Measurements from ENCODE around the gene DNAH7. TPM values are rescaled to one million over a fixed set of nuclear protein-coding genes. Genes with fewer than 3 reads are reported as not detected.

Gene DNAH7
- total RNA-seq, 1 donor from 2014 or later, result 2.6 TPM

DNA sequence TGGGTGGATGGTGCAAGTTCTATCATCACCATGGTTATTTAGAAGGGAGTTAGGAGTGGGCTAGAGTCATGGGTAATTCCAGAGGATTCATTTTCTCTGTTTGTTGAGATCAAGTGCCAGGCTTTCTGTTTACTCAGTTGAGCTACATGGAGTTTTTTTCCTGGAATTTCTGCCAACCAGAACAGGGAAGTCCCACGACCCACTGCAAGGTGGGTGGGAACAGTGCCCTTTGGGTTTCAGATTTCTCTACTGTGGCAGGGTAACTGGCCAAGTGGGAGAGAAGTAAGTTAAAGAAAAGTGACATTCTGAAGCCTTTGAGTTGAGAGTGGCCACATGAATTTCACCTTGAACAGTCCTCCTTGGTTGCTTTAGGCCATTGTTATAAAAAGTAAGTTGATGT, 272.8 kb downstream of the DNAH7 start:
- TF ChIP-seq, protein P1, sequence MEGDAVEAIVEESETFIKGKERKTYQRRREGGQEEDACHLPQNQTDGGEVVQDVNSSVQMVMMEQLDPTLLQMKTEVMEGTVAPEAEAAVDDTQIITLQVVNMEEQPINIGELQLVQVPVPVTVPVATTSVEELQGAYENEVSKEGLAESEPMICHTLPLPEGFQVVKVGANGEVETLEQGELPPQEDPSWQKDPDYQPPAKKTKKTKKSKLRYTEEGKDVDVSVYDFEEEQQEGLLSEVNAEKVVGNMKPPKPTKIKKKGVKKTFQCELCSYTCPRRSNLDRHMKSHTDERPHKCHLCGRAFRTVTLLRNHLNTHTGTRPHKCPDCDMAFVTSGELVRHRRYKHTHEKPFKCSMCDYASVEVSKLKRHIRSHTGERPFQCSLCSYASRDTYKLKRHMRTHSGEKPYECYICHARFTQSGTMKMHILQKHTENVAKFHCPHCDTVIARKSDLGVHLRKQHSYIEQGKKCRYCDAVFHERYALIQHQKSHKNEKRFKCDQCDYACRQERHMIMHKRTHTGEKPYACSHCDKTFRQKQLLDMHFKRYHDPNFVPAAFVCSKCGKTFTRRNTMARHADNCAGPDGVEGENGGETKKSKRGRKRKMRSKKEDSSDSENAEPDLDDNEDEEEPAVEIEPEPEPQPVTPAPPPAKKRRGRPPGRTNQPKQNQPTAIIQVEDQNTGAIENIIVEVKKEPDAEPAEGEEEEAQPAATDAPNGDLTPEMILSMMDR (IDR thresholded peaks at IDR 0.05; ENCODE audit: unreplicated experiment), result no peak
- no peak overlapping the region for H3K27ac Mint-ChIP-seq (ENCODE audit: unreplicated experiment)
- H3K36me3 Mint-ChIP-seq (ENCODE audit: low read depth, unreplicated experiment), result no peaks in the 10 kb centered on the region
- no peaks in the 10 kb centered on the region for H3K9me3 Mint-ChIP-seq (ENCODE audit: unreplicated experiment)
- no peaks in the 10 kb centered on the region for H3K4me1 Mint-ChIP-seq (ENCODE audit: unreplicated experiment)
- DNase-seq (ENCODE audit: low spot score), result no peak
- H3K4me3 Mint-ChIP-seq (ENCODE audit: unreplicated experiment), result no peak overlapping the region
- H3K27me3 Mint-ChIP-seq (ENCODE audit: unreplicated experiment), result no peaks in the 10 kb centered on the region

DNA sequence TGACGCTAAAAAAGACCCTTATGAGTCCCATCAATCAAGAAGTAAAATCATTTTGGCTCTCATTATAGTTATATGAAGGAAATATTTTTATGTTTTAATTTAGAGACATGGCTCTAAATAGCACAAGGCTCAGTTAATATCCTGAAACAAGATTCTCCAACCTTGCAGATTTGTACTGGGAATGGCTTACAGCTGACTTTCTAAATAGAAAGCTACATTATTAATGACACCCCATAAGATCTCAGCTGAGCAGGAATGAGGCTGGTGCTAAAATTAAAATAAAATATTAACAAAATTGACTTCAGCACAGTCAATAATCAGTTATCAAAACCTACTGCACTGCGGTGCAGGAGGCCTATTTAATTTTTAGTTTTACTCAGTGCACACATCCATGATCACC, 274.8 kb downstream of the DNAH7 start:
- H3K4me1 Mint-ChIP-seq (ENCODE audit: unreplicated experiment), result no peaks in the 10 kb centered on the region
- TF ChIP-seq, protein P1 (IDR thresholded peaks at IDR 0.05; ENCODE audit: unreplicated experiment), result no peak
- H3K36me3 Mint-ChIP-seq (ENCODE audit: low read depth, unreplicated experiment), result no peaks in the 10 kb centered on the region
- DNase-seq (ENCODE audit: low spot score), result no peak
- no peak overlapping the region for H3K27ac Mint-ChIP-seq (ENCODE audit: unreplicated experiment)
- no peaks in the 10 kb centered on the region for H3K27me3 Mint-ChIP-seq (ENCODE audit: unreplicated experiment)
- H3K9me3 Mint-ChIP-seq (ENCODE audit: unreplicated experiment), result no peaks in the 10 kb centered on the region
- H3K4me3 Mint-ChIP-seq (ENCODE audit: unreplicated experiment), result no peak overlapping the region

DNA sequence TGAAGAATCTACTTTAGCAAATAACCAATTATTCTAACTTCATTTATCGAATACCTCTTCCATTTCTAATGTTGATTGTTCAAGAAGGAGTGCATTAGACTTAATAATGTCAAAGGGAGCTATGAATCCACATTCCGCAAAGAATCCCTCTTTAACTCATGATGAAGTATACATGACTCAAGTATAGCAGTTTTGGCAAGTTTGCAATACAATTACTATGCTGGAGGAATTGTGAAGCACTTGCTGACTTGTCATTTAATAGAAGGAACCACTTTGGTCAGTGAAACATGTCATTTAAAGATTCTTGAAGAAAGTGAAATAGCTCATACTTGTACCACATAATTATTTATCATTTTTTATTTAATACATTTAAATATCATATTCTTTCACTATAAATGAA, 286.5 kb downstream of the DNAH7 start:
- TF ChIP-seq, protein P1 (IDR thresholded peaks at IDR 0.05; ENCODE audit: unreplicated experiment), result no peak
- Mint-ChIP-seq H3K4me1 (ENCODE audit: unreplicated experiment) (no peaks in the 10 kb centered on the region), H3K27me3 (ENCODE audit: unreplicated experiment) (no peaks in the 10 kb centered on the region), H3K27ac (ENCODE audit: unreplicated experiment) (no peak overlapping the region), H3K4me3 (ENCODE audit: unreplicated experiment) (no peak overlapping the region), H3K9me3 (ENCODE audit: unreplicated experiment) (no peaks in the 10 kb centered on the region), H3K36me3 (ENCODE audit: low read depth, unreplicated experiment) (no peaks in the 10 kb centered on the region)
- no peak for DNase-seq (ENCODE audit: low spot score)

DNA sequence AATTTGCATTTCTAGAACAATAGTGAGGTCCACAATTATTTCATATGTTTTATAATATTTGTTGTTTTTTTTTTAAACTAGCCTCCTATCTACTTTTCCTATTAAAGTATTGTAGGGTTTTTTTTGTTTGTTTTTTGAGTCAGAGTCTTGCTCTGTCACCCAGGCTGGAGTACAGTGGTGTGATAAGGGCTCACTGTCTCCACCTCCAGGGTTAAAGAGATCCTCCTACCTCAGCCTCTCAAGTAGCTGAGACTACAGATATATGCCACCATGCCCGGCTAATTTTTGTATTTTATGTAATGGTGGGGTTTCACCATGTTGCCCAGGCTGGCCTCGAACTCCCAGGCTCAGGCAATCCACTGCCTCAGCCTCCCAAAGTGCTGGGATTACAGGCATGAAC, 289.1 kb downstream of the DNAH7 start:
- Mint-ChIP-seq H3K27me3 (ENCODE audit: unreplicated experiment) (no peaks in the 10 kb centered on the region), H3K4me1 (ENCODE audit: unreplicated experiment) (no peaks in the 10 kb centered on the region), H3K9me3 (ENCODE audit: unreplicated experiment) (no peaks in the 10 kb centered on the region), H3K36me3 (ENCODE audit: low read depth, unreplicated experiment) (no peaks in the 10 kb centered on the region), H3K4me3 (ENCODE audit: unreplicated experiment) (no peak overlapping the region), H3K27ac (ENCODE audit: unreplicated experiment) (no peak overlapping the region)
- TF ChIP-seq, protein P1 (IDR thresholded peaks at IDR 0.05; ENCODE audit: unreplicated experiment), result no peak
- DNase-seq (ENCODE audit: low spot score), result no peak

DNA sequence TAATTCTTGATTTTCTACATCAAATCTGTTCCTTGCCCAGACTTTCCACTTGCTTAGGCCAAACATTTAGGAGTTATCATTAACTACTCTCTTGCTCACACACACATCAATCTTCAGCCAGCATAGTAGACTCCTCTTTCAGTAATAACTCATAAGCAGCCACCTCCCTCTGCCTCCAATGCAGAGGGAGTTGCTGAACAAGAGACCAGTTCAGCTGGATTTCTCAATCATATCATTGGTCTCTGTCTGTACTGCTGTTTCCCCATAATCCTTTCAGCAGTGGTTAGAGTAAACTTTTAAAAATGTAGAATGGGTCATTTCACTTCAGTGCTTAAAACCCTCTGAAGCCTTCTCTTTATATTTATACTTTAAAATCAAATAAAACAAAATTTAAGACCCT, 298.7 kb downstream of the DNAH7 start:
- TF ChIP-seq, protein P1 (IDR thresholded peaks at IDR 0.05; ENCODE audit: unreplicated experiment), result no peak
- Mint-ChIP-seq H3K27ac (ENCODE audit: unreplicated experiment) (no peak overlapping the region), H3K27me3 (ENCODE audit: unreplicated experiment) (peaks cover 3% of the 10 kb centered on the region), H3K36me3 (ENCODE audit: low read depth, unreplicated experiment) (no peaks in the 10 kb centered on the region), H3K9me3 (ENCODE audit: unreplicated experiment) (no peaks in the 10 kb centered on the region), H3K4me1 (ENCODE audit: unreplicated experiment) (no peaks in the 10 kb centered on the region), H3K4me3 (ENCODE audit: unreplicated experiment) (no peak overlapping the region)
- DNase-seq (ENCODE audit: low spot score), result no peak
